SK-N-SH treated with all-trans-retinoic acid at 6 μM for 48 hours (cell line): ENCODE measurements around the gene HOATZ.

Experiments
- ATAC-seq: fragments of 200-7000 bp; cut with Tn5 transposase; 3 replicates; pipeline ENCODE4 v1.9.1; 2020; ENCODE audit warnings: mild to moderate bottlenecking, moderate library complexity
- ARNTL ChIP-seq: fragments of 450-650 bp; formaldehyde crosslinking; IDR thresholded peaks from 2 replicates; pipeline ENCODE4 v1.5.0; 2020; ENCODE audit warnings: low read depth, mild to moderate bottlenecking, moderate library complexity, borderline replicate concordance
- BACH2 ChIP-seq: fragments of 250-450 bp; sonication (Bioruptor Pico); IDR thresholded peaks from 2 replicates; pipeline ENCODE4 v1.9.0; 2021; ENCODE audit warnings: mild to moderate bottlenecking, borderline replicate concordance
- CSDC2 ChIP-seq: fragments of 250-450 bp; sonication (Bioruptor Pico); IDR thresholded peaks from 2 replicates; pipeline ENCODE4 v1.5.0; 2020; ENCODE audit warnings: mild to moderate bottlenecking, moderate library complexity
- ESRRG ChIP-seq: fragments of 250-450 bp; sonication (Bioruptor Pico); IDR thresholded peaks from 2 replicates; pipeline ENCODE4 v1.6.1; 2021; ENCODE audit warnings: mild to moderate bottlenecking
- GLIS3 ChIP-seq: fragments of 250-450 bp; sonication (Bioruptor Pico); IDR thresholded peaks from 2 replicates; pipeline ENCODE4 v1.5.0; 2020; ENCODE audit warnings: mild to moderate bottlenecking, moderate library complexity
- ISL1 ChIP-seq: fragments of 250-450 bp; sonication (Bioruptor Pico); IDR thresholded peaks from 2 replicates; pipeline ENCODE4 v2.1.2; 2022; ENCODE audit warnings: mild to moderate bottlenecking, moderate library complexity
- OSR1 ChIP-seq: fragments of 250-450 bp; sonication (Bioruptor Pico); IDR thresholded peaks from 2 replicates; pipeline ENCODE4 v1.8.0; 2022; ENCODE audit warnings: moderate library complexity, mild to moderate bottlenecking, inconsistent platforms
- PPARA ChIP-seq: fragments of 250-450 bp; sonication (Bioruptor Pico); IDR thresholded peaks from 2 replicates; pipeline ENCODE4 v1.5.0; 2020; ENCODE audit warnings: mild to moderate bottlenecking, borderline replicate concordance
- RARB ChIP-seq: fragments of 250-450 bp; sonication (Bioruptor Pico); IDR thresholded peaks from 2 replicates; pipeline ENCODE4 v1.8.0; 2021; ENCODE audit warnings: mild to moderate bottlenecking, moderate library complexity
- SNAI2 ChIP-seq: fragments of 250-450 bp; sonication (Bioruptor Pico); IDR thresholded peaks from 2 replicates; pipeline ENCODE4 v1.5.0; 2020; ENCODE audit warnings: mild to moderate bottlenecking, moderate library complexity
- TCF4 ChIP-seq: fragments of 250-450 bp; sonication (Bioruptor Pico); IDR thresholded peaks from 2 replicates; pipeline ENCODE4 v1.8.0; 2021; ENCODE audit warnings: mild to moderate bottlenecking, moderate library complexity, borderline replicate concordance
- TOX ChIP-seq: fragments of 250-450 bp; sonication (Bioruptor Pico); IDR thresholded peaks from 2 replicates; pipeline ENCODE4 v1.8.0; 2021; ENCODE audit warnings: mild to moderate bottlenecking, moderate library complexity, borderline replicate concordance
- ZC3H10 ChIP-seq: fragments of 250-450 bp; sonication (Bioruptor Pico); IDR thresholded peaks from 2 replicates; pipeline ENCODE4 v1.5.1; 2021; ENCODE audit warnings: mild to moderate bottlenecking, moderate library complexity
- ZFP3 ChIP-seq: fragments of 250-450 bp; sonication (Bioruptor Pico); IDR thresholded peaks from 2 replicates; pipeline ENCODE4 v1.5.0; 2020; ENCODE audit warnings: mild to moderate bottlenecking, moderate library complexity
- ZFP30 ChIP-seq: fragments of 450-650 bp; formaldehyde crosslinking; IDR thresholded peaks from 2 replicates; pipeline ENCODE4 v1.5.0; 2022; ENCODE audit warnings: mild to moderate bottlenecking, moderate library complexity
- ZNF565 ChIP-seq: fragments of 450-650 bp; formaldehyde crosslinking; conservative IDR thresholded peaks from 2 replicates; pipeline ENCODE4 v1.5.0; 2020; ENCODE audit warnings: low read depth, mild to moderate bottlenecking, moderate library complexity
- ZNF70 ChIP-seq: fragments of 450-650 bp; formaldehyde crosslinking; IDR thresholded peaks from 2 replicates; pipeline ENCODE4 v1.5.0; 2020; ENCODE audit warnings: mild to moderate bottlenecking, moderate library complexity
- ZNF8 ChIP-seq: fragments of 450-650 bp; formaldehyde crosslinking; IDR thresholded peaks from 2 replicates; pipeline ENCODE4 v1.5.0; 2020; ENCODE audit warnings: mild to moderate bottlenecking, moderate library complexity
- TF ChIP-seq, protein P1 (sequence below): fragments of 250-450 bp; sonication (Bioruptor Pico); IDR thresholded peaks from 2 replicates; pipeline ENCODE4 v1.8.0; 2020; ENCODE audit warnings: mild to moderate bottlenecking, moderate library complexity, borderline replicate concordance
- TF ChIP-seq, protein P2 (sequence below): fragments of 250-450 bp; sonication (Bioruptor Pico); IDR thresholded peaks from 2 replicates; pipeline ENCODE4 v1.5.1; 2020; ENCODE audit warnings: low read depth, mild to moderate bottlenecking, moderate library complexity
- TF ChIP-seq, protein P3 (sequence below): fragments of 250-450 bp; sonication (Bioruptor Pico); IDR thresholded peaks from 2 replicates; pipeline ENCODE4 v1.5.0; 2020; ENCODE audit warnings: mild to moderate bottlenecking, moderate library complexity
- TF ChIP-seq, protein P4 (sequence below): fragments of 250-450 bp; sonication (Bioruptor Pico); IDR thresholded peaks from 2 replicates; pipeline ENCODE4 v1.5.1; 2021; ENCODE audit warnings: mild to moderate bottlenecking, moderate library complexity
- TF ChIP-seq, protein P5 (sequence below): fragments of 250-450 bp; sonication (Bioruptor Pico); IDR thresholded peaks from 2 replicates; pipeline ENCODE4 v1.8.0; 2021; ENCODE audit warnings: low read depth, mild to moderate bottlenecking, moderate library complexity, borderline replicate concordance

The HOATZ gene

DNA sequence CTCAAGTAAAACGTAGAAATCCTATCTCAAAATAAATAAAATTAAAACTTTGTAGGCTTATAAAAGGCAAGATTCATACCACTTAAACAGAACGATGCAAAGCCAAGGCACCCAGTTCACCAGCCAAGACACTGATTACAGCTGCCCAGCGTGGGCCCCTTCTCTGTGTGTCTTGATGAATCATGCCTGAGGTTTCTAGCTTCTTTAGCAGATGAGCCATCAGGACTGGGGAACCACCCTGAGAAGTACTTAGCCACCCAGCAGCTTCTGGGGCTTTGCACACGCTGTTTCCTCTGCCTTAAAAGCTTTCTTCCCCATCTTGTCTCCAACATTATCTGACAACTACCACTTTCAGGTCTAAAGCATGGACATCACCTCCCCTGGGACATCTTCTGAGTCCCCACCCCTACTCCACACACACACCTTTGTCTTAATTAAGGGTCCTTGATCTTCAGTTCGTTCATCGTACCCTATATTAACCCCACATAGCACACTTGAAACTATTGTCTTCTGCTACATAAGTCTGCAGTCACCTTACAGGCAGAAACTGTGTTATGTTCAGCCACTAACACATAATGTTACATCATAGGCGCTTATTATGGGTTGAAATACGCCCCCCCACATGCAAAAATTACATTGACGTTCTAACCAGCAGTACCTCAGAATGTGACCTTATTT, 17.2 kb downstream of the HOATZ start:
- TF ChIP-seq TCF4 (CRISPR knock-in tag) (no peak), GLIS3 (no peak), SNAI2 (CRISPR knock-in tag) (no peak), ZC3H10 (CRISPR knock-in tag) (no peak), ZNF8 (CRISPR knock-in tag) (no peak), OSR1 (no peak), TOX (CRISPR knock-in tag) (no peak), BACH2 (no peak), ZFP3 (CRISPR knock-in tag) (no peak), ZNF70 (CRISPR knock-in tag) (no peak), ZNF565 (CRISPR knock-in tag) (no peak), ARNTL (no peak), ISL1 (no peak), RARB (CRISPR knock-in tag) (no peak), ESRRG (CRISPR knock-in tag) (no peak), PPARA (no peak)
- TF ChIP-seq, protein P1, sequence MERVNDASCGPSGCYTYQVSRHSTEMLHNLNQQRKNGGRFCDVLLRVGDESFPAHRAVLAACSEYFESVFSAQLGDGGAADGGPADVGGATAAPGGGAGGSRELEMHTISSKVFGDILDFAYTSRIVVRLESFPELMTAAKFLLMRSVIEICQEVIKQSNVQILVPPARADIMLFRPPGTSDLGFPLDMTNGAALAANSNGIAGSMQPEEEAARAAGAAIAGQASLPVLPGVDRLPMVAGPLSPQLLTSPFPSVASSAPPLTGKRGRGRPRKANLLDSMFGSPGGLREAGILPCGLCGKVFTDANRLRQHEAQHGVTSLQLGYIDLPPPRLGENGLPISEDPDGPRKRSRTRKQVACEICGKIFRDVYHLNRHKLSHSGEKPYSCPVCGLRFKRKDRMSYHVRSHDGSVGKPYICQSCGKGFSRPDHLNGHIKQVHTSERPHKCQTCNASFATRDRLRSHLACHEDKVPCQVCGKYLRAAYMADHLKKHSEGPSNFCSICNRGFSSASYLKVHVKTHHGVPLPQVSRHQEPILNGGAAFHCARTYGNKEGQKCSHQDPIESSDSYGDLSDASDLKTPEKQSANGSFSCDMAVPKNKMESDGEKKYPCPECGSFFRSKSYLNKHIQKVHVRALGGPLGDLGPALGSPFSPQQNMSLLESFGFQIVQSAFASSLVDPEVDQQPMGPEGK: no peak
- TF ChIP-seq, protein P2, sequence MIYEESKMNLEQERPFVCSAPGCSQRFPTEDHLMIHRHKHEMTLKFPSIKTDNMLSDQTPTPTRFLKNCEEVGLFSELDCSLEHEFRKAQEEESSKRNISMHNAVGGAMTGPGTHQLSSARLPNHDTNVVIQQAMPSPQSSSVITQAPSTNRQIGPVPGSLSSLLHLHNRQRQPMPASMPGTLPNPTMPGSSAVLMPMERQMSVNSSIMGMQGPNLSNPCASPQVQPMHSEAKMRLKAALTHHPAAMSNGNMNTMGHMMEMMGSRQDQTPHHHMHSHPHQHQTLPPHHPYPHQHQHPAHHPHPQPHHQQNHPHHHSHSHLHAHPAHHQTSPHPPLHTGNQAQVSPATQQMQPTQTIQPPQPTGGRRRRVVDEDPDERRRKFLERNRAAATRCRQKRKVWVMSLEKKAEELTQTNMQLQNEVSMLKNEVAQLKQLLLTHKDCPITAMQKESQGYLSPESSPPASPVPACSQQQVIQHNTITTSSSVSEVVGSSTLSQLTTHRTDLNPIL: no peak
- TF ChIP-seq, protein P3, sequence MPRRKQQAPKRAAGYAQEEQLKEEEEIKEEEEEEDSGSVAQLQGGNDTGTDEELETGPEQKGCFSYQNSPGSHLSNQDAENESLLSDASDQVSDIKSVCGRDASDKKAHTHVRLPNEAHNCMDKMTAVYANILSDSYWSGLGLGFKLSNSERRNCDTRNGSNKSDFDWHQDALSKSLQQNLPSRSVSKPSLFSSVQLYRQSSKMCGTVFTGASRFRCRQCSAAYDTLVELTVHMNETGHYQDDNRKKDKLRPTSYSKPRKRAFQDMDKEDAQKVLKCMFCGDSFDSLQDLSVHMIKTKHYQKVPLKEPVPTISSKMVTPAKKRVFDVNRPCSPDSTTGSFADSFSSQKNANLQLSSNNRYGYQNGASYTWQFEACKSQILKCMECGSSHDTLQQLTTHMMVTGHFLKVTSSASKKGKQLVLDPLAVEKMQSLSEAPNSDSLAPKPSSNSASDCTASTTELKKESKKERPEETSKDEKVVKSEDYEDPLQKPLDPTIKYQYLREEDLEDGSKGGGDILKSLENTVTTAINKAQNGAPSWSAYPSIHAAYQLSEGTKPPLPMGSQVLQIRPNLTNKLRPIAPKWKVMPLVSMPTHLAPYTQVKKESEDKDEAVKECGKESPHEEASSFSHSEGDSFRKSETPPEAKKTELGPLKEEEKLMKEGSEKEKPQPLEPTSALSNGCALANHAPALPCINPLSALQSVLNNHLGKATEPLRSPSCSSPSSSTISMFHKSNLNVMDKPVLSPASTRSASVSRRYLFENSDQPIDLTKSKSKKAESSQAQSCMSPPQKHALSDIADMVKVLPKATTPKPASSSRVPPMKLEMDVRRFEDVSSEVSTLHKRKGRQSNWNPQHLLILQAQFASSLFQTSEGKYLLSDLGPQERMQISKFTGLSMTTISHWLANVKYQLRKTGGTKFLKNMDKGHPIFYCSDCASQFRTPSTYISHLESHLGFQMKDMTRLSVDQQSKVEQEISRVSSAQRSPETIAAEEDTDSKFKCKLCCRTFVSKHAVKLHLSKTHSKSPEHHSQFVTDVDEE (CRISPR knock-in tag): no peak
- TF ChIP-seq, protein P4, sequence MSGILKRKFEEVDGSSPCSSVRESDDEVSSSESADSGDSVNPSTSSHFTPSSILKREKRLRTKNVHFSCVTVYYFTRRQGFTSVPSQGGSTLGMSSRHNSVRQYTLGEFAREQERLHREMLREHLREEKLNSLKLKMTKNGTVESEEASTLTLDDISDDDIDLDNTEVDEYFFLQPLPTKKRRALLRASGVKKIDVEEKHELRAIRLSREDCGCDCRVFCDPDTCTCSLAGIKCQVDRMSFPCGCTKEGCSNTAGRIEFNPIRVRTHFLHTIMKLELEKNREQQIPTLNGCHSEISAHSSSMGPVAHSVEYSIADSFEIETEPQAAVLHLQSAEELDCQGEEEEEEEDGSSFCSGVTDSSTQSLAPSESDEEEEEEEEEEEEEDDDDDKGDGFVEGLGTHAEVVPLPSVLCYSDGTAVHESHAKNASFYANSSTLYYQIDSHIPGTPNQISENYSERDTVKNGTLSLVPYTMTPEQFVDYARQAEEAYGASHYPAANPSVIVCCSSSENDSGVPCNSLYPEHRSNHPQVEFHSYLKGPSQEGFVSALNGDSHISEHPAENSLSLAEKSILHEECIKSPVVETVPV (CRISPR knock-in tag): no peak
- peak; percentile 91 for ATAC-seq

DNA sequence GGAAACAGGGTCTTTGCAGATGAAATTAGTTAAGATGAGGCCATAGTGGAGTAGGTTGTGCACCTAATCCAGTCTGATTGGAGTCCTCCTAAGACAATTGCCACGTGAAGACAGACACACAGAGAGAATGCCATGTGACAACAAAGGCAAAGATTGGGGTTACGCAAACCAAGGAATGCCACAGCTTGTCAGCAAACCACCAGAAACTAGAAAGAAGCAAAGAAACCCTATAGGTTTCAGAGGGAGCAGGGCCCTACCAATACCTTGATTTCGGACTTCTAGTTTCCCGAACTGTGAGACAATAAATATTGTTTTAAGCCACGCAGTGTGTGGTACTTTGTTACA, 17.8 kb downstream of the HOATZ start:
- TF ChIP-seq ZC3H10 (CRISPR knock-in tag): no peak
- TF ChIP-seq ZNF8 (CRISPR knock-in tag): no peak
- TF ChIP-seq ZFP3 (CRISPR knock-in tag): no peak
- TF ChIP-seq ARNTL: no peak
- TF ChIP-seq, protein P3 (CRISPR knock-in tag): no peak
- no peak for TF ChIP-seq ZNF70 (CRISPR knock-in tag)
- no peak for TF ChIP-seq CSDC2 (CRISPR knock-in tag)
- no peak for TF ChIP-seq OSR1
- TF ChIP-seq, protein P5, sequence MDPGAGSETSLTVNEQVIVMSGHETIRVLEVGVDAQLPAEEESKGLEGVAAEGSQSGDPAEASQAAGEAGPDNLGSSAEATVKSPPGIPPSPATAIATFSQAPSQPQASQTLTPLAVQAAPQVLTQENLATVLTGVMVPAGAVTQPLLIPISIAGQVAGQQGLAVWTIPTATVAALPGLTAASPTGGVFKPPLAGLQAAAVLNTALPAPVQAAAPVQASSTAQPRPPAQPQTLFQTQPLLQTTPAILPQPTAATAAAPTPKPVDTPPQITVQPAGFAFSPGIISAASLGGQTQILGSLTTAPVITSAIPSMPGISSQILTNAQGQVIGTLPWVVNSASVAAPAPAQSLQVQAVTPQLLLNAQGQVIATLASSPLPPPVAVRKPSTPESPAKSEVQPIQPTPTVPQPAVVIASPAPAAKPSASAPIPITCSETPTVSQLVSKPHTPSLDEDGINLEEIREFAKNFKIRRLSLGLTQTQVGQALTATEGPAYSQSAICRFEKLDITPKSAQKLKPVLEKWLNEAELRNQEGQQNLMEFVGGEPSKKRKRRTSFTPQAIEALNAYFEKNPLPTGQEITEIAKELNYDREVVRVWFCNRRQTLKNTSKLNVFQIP (CRISPR knock-in tag): no peak
- no peak for TF ChIP-seq TOX (CRISPR knock-in tag)
- TF ChIP-seq, protein P2: no peak
- no peak for TF ChIP-seq GLIS3
- no peak for TF ChIP-seq ZNF565 (CRISPR knock-in tag)
- TF ChIP-seq BACH2: no peak
- TF ChIP-seq ISL1: no peak
- no peak for TF ChIP-seq ZFP30 (CRISPR knock-in tag)
- no peak for TF ChIP-seq SNAI2 (CRISPR knock-in tag)
- TF ChIP-seq TCF4 (CRISPR knock-in tag): no peak
- no peak for TF ChIP-seq PPARA
- TF ChIP-seq, protein P1: no peak
- TF ChIP-seq, all 23 proteins: peak for 0
- no peak for ATAC-seq
